Dendritic cell treated with granulocyte-macrophage colony-stimulating factor and Interleukin-4, amounts not matched to agents 40 ng/mL and 50 ng/mL, for 4 days (primary cell): ENCODE data around the gene SPTBN4.

Source experiments
- H3K27ac Mint-ChIP-seq: one replicate; pipeline ENCODE4 v1.8.0; 2022; ENCODE audit warnings: mild to moderate bottlenecking, mixed read lengths
- H3K27me3 Mint-ChIP-seq: one replicate; pipeline ENCODE4 v1.8.0; 2022; ENCODE audit warnings: mild to moderate bottlenecking, mixed read lengths
- H3K36me3 Mint-ChIP-seq: one replicate; pipeline ENCODE4 v1.8.0; 2022; ENCODE audit warnings: low read depth, mixed read lengths
- H3K4me1 Mint-ChIP-seq: one replicate; pipeline ENCODE4 v1.8.0; 2022; ENCODE audit warnings: low read depth, mixed read lengths
- H3K4me3 Mint-ChIP-seq: one replicate; pipeline ENCODE4 v1.8.0; 2022; ENCODE audit warnings: mild to moderate bottlenecking, moderate library complexity, mixed read lengths
- H3K9me3 Mint-ChIP-seq: one replicate; pipeline ENCODE4 v1.8.0; 2022; ENCODE audit warnings: mixed read lengths
- intact Hi-C: fragments of 100-400 bp; cut with micrococcal nuclease; formaldehyde crosslinking; loops from one replicate; pipeline ENCODE4 v1.15.0; 2022

SPTBN4 gene

GRCh38 chr19:40596608-40597328, 130.0 kb downstream of the SPTBN4 start:
- intact Hi-C loops: loop anchor here (5.0 kb wide), 1 partner anchor 69 kb away; no protein-coding TSS in a partner anchor
- peaks cover 42% of the 10 kb centered on the region for H3K4me1 Mint-ChIP-seq
- H3K27ac Mint-ChIP-seq: peak overlapping the region; percentile 31
- H3K4me3 Mint-ChIP-seq: peak overlapping the region; percentile 65
- no peaks in the 10 kb centered on the region for H3K9me3 Mint-ChIP-seq
- peaks cover 70% of the 10 kb centered on the region for H3K27me3 Mint-ChIP-seq
- H3K36me3 Mint-ChIP-seq: peaks cover 4% of the 10 kb centered on the region

GRCh38 chr19:40597329-40597838, 130.6 kb downstream of the SPTBN4 start:
- Mint-ChIP-seq H3K4me3 (no peak overlapping the region), H3K9me3 (no peaks in the 10 kb centered on the region), H3K27ac (no peak overlapping the region), H3K27me3 (peaks cover 76% of the 10 kb centered on the region), H3K36me3 (no peaks in the 10 kb centered on the region), H3K4me1 (peaks cover 48% of the 10 kb centered on the region)
- intact Hi-C loops: loop anchor here (5.0 kb wide), 1 partner anchor 70 kb away; no protein-coding TSS in a partner anchor

GRCh38 chr19:40598121-40598917, 131.5 kb downstream of the SPTBN4 start:
- H3K27ac Mint-ChIP-seq: no peak overlapping the region
- H3K4me1 Mint-ChIP-seq: peaks cover 57% of the 10 kb centered on the region
- intact Hi-C loops: loop anchor here (1.0 to 5.0 kb wide), 2 partner anchors 57 to 71 kb away; no protein-coding TSS in a partner anchor
- H3K4me3 Mint-ChIP-seq: no peak overlapping the region
- H3K36me3 Mint-ChIP-seq: no peaks in the 10 kb centered on the region
- peaks cover 85% of the 10 kb centered on the region for H3K27me3 Mint-ChIP-seq
- H3K9me3 Mint-ChIP-seq: no peaks in the 10 kb centered on the region

- Mint-ChIP-seq H3K36me3 (peaks cover 2% of the 10 kb centered on the region), H3K9me3 (no peaks in the 10 kb centered on the region), H3K27ac (no peak overlapping the region), H3K4me1 (peaks cover 63% of the 10 kb centered on the region), H3K27me3 (peaks cover 88% of the 10 kb centered on the region), H3K4me3 (no peak overlapping the region)
- intact Hi-C loops: loop anchor here (1.0 to 5.0 kb wide), 2 partner anchors 58 to 72 kb away; no protein-coding TSS in a partner anchor
These were observed 132.1 kb downstream of the SPTBN4 start for GRCh38 chr19:40598918-40599307.

GRCh38 chr19:40599331-40599901, 132.6 kb downstream of the SPTBN4 start:
- Mint-ChIP-seq H3K4me1 (peaks cover 63% of the 10 kb centered on the region), H3K9me3 (no peaks in the 10 kb centered on the region), H3K4me3 (no peak overlapping the region), H3K27ac (no peak overlapping the region), H3K27me3 (peaks cover 88% of the 10 kb centered on the region), H3K36me3 (peaks cover 4% of the 10 kb centered on the region)
- intact Hi-C loops: loop anchor here (5.0 kb wide), 1 partner anchor 72 kb away; no protein-coding TSS in a partner anchor

GRCh38 chr19:40599902-40600569, 133.2 kb downstream of the SPTBN4 start:
- H3K27ac Mint-ChIP-seq: no peak overlapping the region
- intact Hi-C loops: loop anchor here (5.0 kb wide), 2 partner anchors 73 to 138 kb away; no protein-coding TSS in a partner anchor
- H3K4me1 Mint-ChIP-seq: peaks cover 63% of the 10 kb centered on the region
- no peaks in the 10 kb centered on the region for H3K9me3 Mint-ChIP-seq
- H3K4me3 Mint-ChIP-seq: no peak overlapping the region
- H3K27me3 Mint-ChIP-seq: peaks cover 88% of the 10 kb centered on the region
- H3K36me3 Mint-ChIP-seq: peaks cover 4% of the 10 kb centered on the region

- peaks cover 66% of the 10 kb centered on the region for H3K4me1 Mint-ChIP-seq
- H3K27ac Mint-ChIP-seq: no peak overlapping the region
- H3K36me3 Mint-ChIP-seq: peaks cover 4% of the 10 kb centered on the region
- H3K4me3 Mint-ChIP-seq: peak overlapping the region; percentile 41
- no peaks in the 10 kb centered on the region for H3K9me3 Mint-ChIP-seq
- intact Hi-C loops: loop anchor here (5.0 kb wide), 1 partner anchor 138 kb away; no protein-coding TSS in a partner anchor
- peaks cover 90% of the 10 kb centered on the region for H3K27me3 Mint-ChIP-seq
These were observed 133.9 kb downstream of the SPTBN4 start for GRCh38 chr19:40600570-40601133.

- Mint-ChIP-seq H3K4me3 (peak within 1 kb of the TSS; percentile 41), H3K27ac (no peak within 1 kb of the TSS), H3K9me3 (no peaks in the 10 kb centered on the region), H3K4me1 (peaks cover 72% of the 10 kb centered on the region), H3K36me3 (peaks cover 4% of the 10 kb centered on the region), H3K27me3 (peaks cover 91% of the 10 kb centered on the region)
- intact Hi-C loops: loop anchor here (5.0 kb wide), 1 partner anchor 139 kb away; no protein-coding TSS in a partner anchor
These were observed 134.6 kb downstream of the SPTBN4 start, which contains the start of gene LTBP4 for GRCh38 chr19:40601134-40601974. Gene LTBP4, plus strand, starts transcription at chr19:40601369. Its CDS starts 19 bp downstream, at chr19:40601388.

- Mint-ChIP-seq H3K36me3 (peaks cover 4% of the 10 kb centered on the region), H3K4me3 (no peak overlapping the region), H3K27ac (no peak overlapping the region), H3K4me1 (peaks cover 79% of the 10 kb centered on the region), H3K27me3 (peaks cover 93% of the 10 kb centered on the region), H3K9me3 (no peaks in the 10 kb centered on the region)
- intact Hi-C loops: loop anchor here (5.0 kb wide), 1 partner anchor 141 kb away; no protein-coding TSS in a partner anchor
These were observed 136.2 kb downstream of the SPTBN4 start for GRCh38 chr19:40603071-40603388.

GRCh38 chr19:40603389-40604170, 136.8 kb downstream of the SPTBN4 start:
- peak overlapping the region; percentile 82 for H3K4me3 Mint-ChIP-seq
- intact Hi-C loops: loop anchor here (1.0 to 5.0 kb wide), 3 partner anchors 10 to 141 kb away; no protein-coding TSS in a partner anchor

GRCh38 chr19:40604171-40604646, 137.4 kb downstream of the SPTBN4 start:
- Mint-ChIP-seq H3K27ac (peak overlapping the region; percentile 49), H3K4me1 (peaks cover 85% of the 10 kb centered on the region), H3K4me3 (peak overlapping the region; percentile 82), H3K9me3 (no peaks in the 10 kb centered on the region), H3K27me3 (peaks cover 92% of the 10 kb centered on the region), H3K36me3 (peaks cover 4% of the 10 kb centered on the region)
- intact Hi-C loops: loop anchor here (1.0 to 5.0 kb wide), 3 partner anchors 9 to 142 kb away; no protein-coding TSS in a partner anchor

More at GRCh38 chr19:40603389-40604170, 136.8 kb downstream of the SPTBN4 start:
- H3K36me3 Mint-ChIP-seq: peaks cover 4% of the 10 kb centered on the region
- H3K9me3 Mint-ChIP-seq: no peaks in the 10 kb centered on the region
- H3K27ac Mint-ChIP-seq: peak overlapping the region; percentile 49
- H3K4me1 Mint-ChIP-seq: peaks cover 83% of the 10 kb centered on the region
- peaks cover 95% of the 10 kb centered on the region for H3K27me3 Mint-ChIP-seq
